GM18861 (cell line): Measurements from ENCODE around the gene AMIGO3.
"Not testable (repeated sequence)": the region's sequence is repeated elsewhere in the genome, so short reads cannot be mapped to it uniquely, and the experiment has no call there.

ENCODE experiments used
- ATAC-seq: cut with Tn5 transposase; IDR thresholded peaks from one replicate; pipeline ENCODE4 v1.9.1; 2021; ENCODE audit not compliant: unreplicated experiment

AMIGO3 gene

GRCh38 chr3:49719214-49719884 lies at the start of gene AMIGO3:
Gene AMIGO3 (minus strand): TSS chr3:49719684. CDS start chr3:49719465, 219 bp downstream.
- peak; percentile 37 for ATAC-seq

- ATAC-seq, result no peak
Measured at GRCh38 chr3:49763981-49764380, 44.5 kb upstream of the AMIGO3 start.

GRCh38 chr3:49761661-49762060 lies 42.2 kb upstream of the AMIGO3 start:
- no peak for ATAC-seq

- no peak for ATAC-seq
Measured at GRCh38 chr3:49759226-49759625, 39.7 kb upstream of the AMIGO3 start.

- no peak for ATAC-seq
Measured at GRCh38 chr3:49757197-49757596, 37.7 kb upstream of the AMIGO3 start.

- ATAC-seq, result no peak
Measured at GRCh38 chr3:49756036-49756435, 36.6 kb upstream of the AMIGO3 start.

- no peak for ATAC-seq
Measured at GRCh38 chr3:49754536-49754935, 35.1 kb upstream of the AMIGO3 start.

- no peak for ATAC-seq
Measured at GRCh38 chr3:49751501-49751900, 32.0 kb upstream of the AMIGO3 start.

- no peak for ATAC-seq
Measured at GRCh38 chr3:49750056-49750455, 30.6 kb upstream of the AMIGO3 start.

GRCh38 chr3:49748874-49749273 lies 29.4 kb upstream of the AMIGO3 start:
- not testable (repeated sequence) for ATAC-seq

- ATAC-seq, result no peak
Measured at GRCh38 chr3:49747792-49748480, 28.5 kb upstream of the AMIGO3 start.

GRCh38 chr3:49745986-49746385 lies 26.5 kb upstream of the AMIGO3 start:
- ATAC-seq, result no peak

- no peak for ATAC-seq
Measured at GRCh38 chr3:49740427-49740826, 20.9 kb upstream of the AMIGO3 start.

- no peak for ATAC-seq
Measured at GRCh38 chr3:49738067-49738713, 18.7 kb upstream of the AMIGO3 start.

GRCh38 chr3:49734752-49735151 lies 15.3 kb upstream of the AMIGO3 start:
- no peak for ATAC-seq

- ATAC-seq, result no peak
Measured at GRCh38 chr3:49733551-49733950, 14.1 kb upstream of the AMIGO3 start.

GRCh38 chr3:49732597-49732996 lies 13.1 kb upstream of the AMIGO3 start:
- ATAC-seq, result no peak

GRCh38 chr3:49729966-49730609 lies 10.6 kb upstream of the AMIGO3 start:
- ATAC-seq, result no peak

- ATAC-seq, result no peak
Measured at GRCh38 chr3:49727924-49728361, 8.5 kb upstream of the AMIGO3 start.

- no peak for ATAC-seq
Measured at GRCh38 chr3:49727154-49727923, 7.9 kb upstream of the AMIGO3 start.
